MM.1S (cell line): Measurements from ENCODE around the gene KIAA1328.

Experiments
- DNase-seq: peaks from one replicate; pipeline ENCODE4 v3.0.0-alpha.2; 2015
- H2AFZ ChIP-seq: fragments of 300-600 bp; sonication (generic); 2 replicates; pipeline ENCODE4 v1.6.0; 2016; ENCODE audit warnings: antibody characterized with exemption, low read length
- H3F3A ChIP-seq: fragments of 300-600 bp; sonication (generic); 2 replicates; pipeline ENCODE4 v1.6.1; 2016; ENCODE audit warnings: mild to moderate bottlenecking, antibody characterized with exemption, low read length, moderate library complexity, mixed read lengths; ENCODE audit not compliant: insufficient read depth
- H3K27ac ChIP-seq: fragments of 300-600 bp; sonication (generic); 2 replicates; pipeline ENCODE4 v1.5.1; 2016; ENCODE audit warnings: mild to moderate bottlenecking, low read length
- H3K27me3 ChIP-seq: fragments of 300-600 bp; sonication (generic); replicated peaks from 2 replicates; pipeline ENCODE4 v1.6.0; 2016; ENCODE audit warnings: low read length; ENCODE audit not compliant: insufficient read depth
- H3K36me3 ChIP-seq: fragments of 300-600 bp; sonication (generic); replicated peaks from 2 replicates; pipeline ENCODE4 v1.6.1; 2016; ENCODE audit warnings: mild to moderate bottlenecking, low read length, mixed read lengths; ENCODE audit not compliant: insufficient read depth
- H3K4me1 ChIP-seq: fragments of 300-600 bp; sonication (generic); 2 replicates; pipeline ENCODE4 v1.6.1; 2016; ENCODE audit warnings: low read length, mixed read lengths
- H3K4me2 ChIP-seq: fragments of 300-600 bp; sonication (generic); 2 replicates; pipeline ENCODE4 v1.6.0; 2016; ENCODE audit warnings: low read depth, low read length
- H3K4me3 ChIP-seq: fragments of 300-600 bp; sonication (generic); 2 replicates; pipeline ENCODE4 v1.5.1; 2016; ENCODE audit warnings: low read length, mixed read lengths
- H3K79me2 ChIP-seq: fragments of 300-600 bp; sonication (generic); 2 replicates; pipeline ENCODE4 v1.6.1; 2016; ENCODE audit warnings: mixed run types, low read length, mixed read lengths
- H3K9ac ChIP-seq: fragments of 300-600 bp; sonication (generic); 2 replicates; pipeline ENCODE4 v1.6.1; 2016; ENCODE audit warnings: low read length, mixed read lengths
- H3K9me2 ChIP-seq: fragments of 300-600 bp; sonication (generic); replicated peaks from 2 replicates; pipeline ENCODE4 v1.6.1; 2016; ENCODE audit warnings: mild to moderate bottlenecking, low read length, mixed read lengths; ENCODE audit not compliant: insufficient read depth
- H3K9me3 ChIP-seq: fragments of 300-600 bp; sonication (generic); replicated peaks from 2 replicates; pipeline ENCODE4 v1.6.1; 2016; ENCODE audit warnings: mild to moderate bottlenecking, low read length, mixed read lengths; ENCODE audit not compliant: insufficient read depth
- H4K20me1 ChIP-seq: fragments of 300-600 bp; sonication (generic); 2 replicates; pipeline ENCODE4 v1.6.1; 2016; ENCODE audit warnings: mild to moderate bottlenecking, low read length, moderate library complexity, mixed read lengths; ENCODE audit not compliant: insufficient read depth
- CTCF ChIP-seq: fragments of 300-600 bp; sonication (generic); IDR thresholded peaks from 2 replicates; pipeline ENCODE4 v1.5.1; 2016; ENCODE audit warnings: antibody characterized with exemption, low read length, mixed read lengths
- EZH2 ChIP-seq: fragments of 300-600 bp; sonication (generic); optimal IDR thresholded peaks from 2 replicates; pipeline ENCODE3; 2017; ENCODE audit warnings: low read depth, mild to moderate bottlenecking, antibody characterized with exemption, low read length, mixed read lengths
- EZH2phosphoT487 ChIP-seq: fragments of 300-600 bp; sonication (generic); IDR thresholded peaks from 2 replicates; pipeline ENCODE4 v1.6.1; 2018; ENCODE audit warnings: antibody characterized with exemption, low read length

Gene KIAA1328

DNA sequence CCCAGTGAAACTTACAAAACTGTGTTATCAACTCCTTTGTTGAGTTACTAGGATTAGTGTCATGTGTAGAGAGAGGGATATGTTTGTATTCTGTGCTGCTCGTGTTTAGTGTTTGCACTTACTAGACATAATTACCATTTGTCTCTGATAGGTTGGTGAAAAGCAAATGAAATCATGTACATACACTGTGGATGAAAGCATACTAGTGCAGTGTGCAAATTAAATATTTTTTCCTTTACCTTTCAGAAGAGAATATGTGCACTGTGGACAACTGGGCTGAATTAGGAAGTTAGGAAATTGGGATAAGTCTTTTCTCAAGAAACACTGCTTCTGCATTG lies 1.2 kb downstream of the KIAA1328 start:
- H3K9me3 ChIP-seq: no peaks in the 10 kb centered on the region
- no peak for TF ChIP-seq EZH2phosphoT487
- TF ChIP-seq EZH2: no peak
- TF ChIP-seq CTCF: no peak
- no peak for DNase-seq
- peak overlapping the region; percentile 81 for H2AFZ ChIP-seq
- H3K9me2 ChIP-seq: no peaks in the 10 kb centered on the region
- no peak overlapping the region for H3K27ac ChIP-seq
- peak overlapping the region; percentile 100 for H3K4me3 ChIP-seq
- peak overlapping the region; percentile 65; the same call in 1 of the 2 replicates for H3K9ac ChIP-seq
- H3K4me2 ChIP-seq: peak overlapping the region; percentile 83
- H3K27me3 ChIP-seq: no peaks in the 10 kb centered on the region
- H3F3A ChIP-seq: no peaks in the 10 kb centered on the region
- peaks cover 14% of the 10 kb centered on the region for H3K4me1 ChIP-seq
- H4K20me1 ChIP-seq: no peaks in the 10 kb centered on the region
- H3K79me2 ChIP-seq: peaks cover 34% of the 10 kb centered on the region
- no peaks in the 10 kb centered on the region for H3K36me3 ChIP-seq

DNA sequence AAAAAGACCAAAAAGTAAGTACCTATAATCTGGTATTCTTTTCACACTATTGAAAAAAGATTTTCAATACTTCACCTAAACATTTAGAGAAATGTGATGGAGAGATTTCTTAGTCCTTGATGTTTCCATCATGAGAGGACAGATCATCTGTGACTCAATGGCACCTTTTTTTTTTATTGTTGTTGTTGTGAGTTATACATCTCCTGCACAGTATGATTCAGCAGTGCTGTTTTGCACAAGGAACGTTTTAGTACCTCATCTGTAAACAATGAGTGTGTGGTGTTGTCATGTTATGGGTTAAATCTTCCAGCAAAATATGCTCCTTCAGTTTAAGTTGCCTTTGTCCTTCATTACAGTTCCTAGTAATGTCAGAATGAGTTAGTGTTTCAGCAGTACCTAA lies 2.2 kb downstream of the KIAA1328 start:
- Histone ChIP-seq H3K27me3 (no peaks in the 10 kb centered on the region), H3F3A (no peaks in the 10 kb centered on the region), H3K4me2 (no peak overlapping the region), H3K9me2 (no peaks in the 10 kb centered on the region), H3K4me3 (no peak overlapping the region), H4K20me1 (no peaks in the 10 kb centered on the region), H3K4me1 (peaks cover 14% of the 10 kb centered on the region), H3K36me3 (no peaks in the 10 kb centered on the region), H3K9me3 (no peaks in the 10 kb centered on the region), H2AFZ (no peak overlapping the region), H3K27ac (no peak overlapping the region), H3K79me2 (peaks cover 34% of the 10 kb centered on the region), H3K9ac (no peak overlapping the region)
- TF ChIP-seq EZH2: no peak
- no peak for TF ChIP-seq CTCF
- TF ChIP-seq EZH2phosphoT487: no peak
- no peak for DNase-seq

- Histone ChIP-seq H3K9ac (no peak overlapping the region), H3K36me3 (no peaks in the 10 kb centered on the region), H3K4me2 (no peak overlapping the region), H3K79me2 (peaks cover 16% of the 10 kb centered on the region), H3K9me3 (no peaks in the 10 kb centered on the region), H3K9me2 (no peaks in the 10 kb centered on the region), H3K4me1 (peaks cover 11% of the 10 kb centered on the region; the same call in 1 of the 2 replicates), H3K27me3 (no peaks in the 10 kb centered on the region), H3K27ac (no peak overlapping the region), H4K20me1 (no peaks in the 10 kb centered on the region), H3K4me3 (no peak overlapping the region), H3F3A (no peaks in the 10 kb centered on the region), H2AFZ (no peak overlapping the region)
- TF ChIP-seq EZH2phosphoT487 (no peak), EZH2 (no peak)
- no peak for DNase-seq
Measured at GRCh38 chr18:36833120-36833519, 4.2 kb downstream of the KIAA1328 start.

DNA sequence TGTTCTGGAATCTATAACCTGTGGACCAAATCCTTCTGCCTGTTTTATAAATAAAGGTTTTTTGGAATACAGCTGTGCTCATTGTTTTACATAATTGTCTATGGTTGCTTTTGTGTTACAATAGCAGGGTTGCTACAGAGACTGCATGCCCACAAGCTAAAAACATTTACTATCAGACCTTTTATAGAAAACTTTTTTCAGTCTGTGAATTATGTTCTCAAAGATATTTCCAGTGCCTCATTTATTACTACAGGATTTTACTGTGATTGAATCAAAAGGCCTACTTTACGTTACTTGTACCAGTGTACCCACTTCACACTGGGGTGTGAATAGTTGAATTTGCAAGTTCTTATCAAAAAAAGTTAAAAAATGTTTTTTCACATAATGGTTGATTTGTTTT lies 7.0 kb downstream of the KIAA1328 start:
- TF ChIP-seq CTCF (no peak), EZH2 (no peak), EZH2phosphoT487 (no peak)
- no peak for DNase-seq
- H2AFZ ChIP-seq: no peak overlapping the region

More for the DNA sequence above, 7.0 kb downstream of the KIAA1328 start:
- Histone ChIP-seq H3K79me2 (peaks cover 6% of the 10 kb centered on the region), H3F3A (no peaks in the 10 kb centered on the region), H3K27ac (no peak overlapping the region), H4K20me1 (no peaks in the 10 kb centered on the region), H3K9me2 (no peaks in the 10 kb centered on the region), H3K36me3 (no peaks in the 10 kb centered on the region), H3K9me3 (no peaks in the 10 kb centered on the region), H3K9ac (no peak overlapping the region), H3K4me3 (no peak overlapping the region), H3K4me2 (no peak overlapping the region), H3K27me3 (no peaks in the 10 kb centered on the region), H3K4me1 (0 out of 2 replicates have a peak, but pooled peaks cover under 1% of the 10 kb centered on the region)
